ENCODE results near the gene KLHL4.

DNA sequence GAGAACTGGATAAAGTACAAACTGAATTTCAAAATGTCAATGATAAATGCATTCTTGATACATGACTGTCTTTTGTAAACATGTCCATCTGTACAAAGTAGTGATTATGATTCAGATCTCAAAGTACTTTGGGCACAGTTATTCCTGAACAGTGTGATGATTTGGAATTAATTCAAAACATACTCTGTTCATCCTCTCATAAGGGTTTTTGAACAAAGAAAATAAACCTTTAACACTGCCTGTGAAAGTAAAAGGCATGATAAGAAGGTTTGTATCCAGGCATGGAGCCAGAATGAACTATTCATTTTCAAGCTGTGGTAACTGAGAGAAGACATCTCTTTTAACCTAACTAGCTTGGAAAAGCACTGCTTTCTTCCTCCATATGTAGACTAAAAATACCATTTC, 883 bp upstream of the KLHL4 start:
- TF ChIP-seq CTCF (IDR thresholded peaks at IDR 0.05): no peak
- TF ChIP-seq POLR2A (IDR thresholded peaks at IDR 0.05): no peak
